DOHH2 (cell line): ENCODE measurements around the gene CA12.

Experiments
- H3F3A ChIP-seq: fragments of 200-600 bp; sonication (generic), shearing (Covaris generic); 2 replicates; pipeline ENCODE4 v1.6.0; 2016; ENCODE audit warnings: antibody characterized with exemption, mild to moderate bottlenecking; ENCODE audit not compliant: control insufficient read depth, insufficient read depth
- H3K27ac ChIP-seq: fragments of 200-600 bp; sonication (generic); 2 replicates; pipeline ENCODE4 v1.5.1; 2014; ENCODE audit warnings: low read depth, mild to moderate bottlenecking, low read length, moderate library complexity
- H3K27me3 ChIP-seq: fragments of 200-600 bp; sonication (generic); 2 replicates; pipeline ENCODE4 v1.6.1; 2014; ENCODE audit warnings: mild to moderate bottlenecking, low read length, mixed read lengths; ENCODE audit not compliant: control insufficient read depth
- H3K36me3 ChIP-seq: fragments of 200-600 bp; sonication (generic); 2 replicates; pipeline ENCODE4 v1.6.1; 2014; ENCODE audit warnings: mild to moderate bottlenecking, low read length, moderate library complexity, mixed read lengths; ENCODE audit not compliant: control insufficient read depth
- H3K4me1 ChIP-seq: fragments of 200-600 bp; sonication (generic); 2 replicates; pipeline ENCODE4 v1.6.1; 2014; ENCODE audit warnings: mild to moderate bottlenecking, low read length, mixed read lengths; ENCODE audit not compliant: control insufficient read depth
- H3K4me2 ChIP-seq: fragments of 200-600 bp; sonication (generic); 2 replicates; pipeline ENCODE4 v1.6.0; 2014; ENCODE audit warnings: mild to moderate bottlenecking, low read length, moderate library complexity
- H3K4me3 ChIP-seq: fragments of 200-600 bp; sonication (generic); 2 replicates; pipeline ENCODE4 v1.5.1; 2014; ENCODE audit warnings: mild to moderate bottlenecking, low read length, mixed read lengths
- H3K79me2 ChIP-seq: fragments of 200-600 bp; sonication (generic); 2 replicates; pipeline ENCODE4 v1.6.1; 2014; ENCODE audit warnings: mild to moderate bottlenecking, low read length, mixed read lengths; ENCODE audit not compliant: control insufficient read depth
- H3K9me2 ChIP-seq: fragments of 200-600 bp; sonication (generic); replicated peaks from 2 replicates; pipeline ENCODE4 v1.6.1; 2014; ENCODE audit warnings: mild to moderate bottlenecking, low read length, mixed read lengths; ENCODE audit not compliant: control insufficient read depth
- H3K9me3 ChIP-seq: fragments of 200-600 bp; sonication (generic); 2 replicates; pipeline ENCODE4 v1.6.1; 2014; ENCODE audit warnings: antibody characterized with exemption, low read length, mixed read lengths; ENCODE audit not compliant: control insufficient read depth, insufficient read depth
- H4K20me1 ChIP-seq: fragments of 200-600 bp; sonication (generic); 2 replicates; pipeline ENCODE4 v1.6.0; 2014; ENCODE audit warnings: low read depth, mild to moderate bottlenecking, antibody characterized with exemption, low read length, moderate library complexity; ENCODE audit not compliant: control insufficient read depth, insufficient read depth
- CTCF ChIP-seq: fragments of 200-600 bp; sonication (generic); IDR thresholded peaks from one replicate; pipeline ENCODE4 v1.5.1; 2014; ENCODE audit warnings: antibody characterized with exemption, mild to moderate bottlenecking, low read depth, low read length; ENCODE audit not compliant: poor library complexity, severe bottlenecking
- EZH2phosphoT487 ChIP-seq: fragments of 200-600 bp; sonication (generic); IDR thresholded peaks from 2 replicates; pipeline ENCODE4 v1.6.1; 2017; ENCODE audit warnings: borderline replicate concordance, mild to moderate bottlenecking, antibody characterized with exemption, low read length, moderate library complexity, mixed read lengths

Gene CA12

GRCh38 chr15:63308491-63308890 lies 73.2 kb downstream of the CA12 start:
- TF ChIP-seq EZH2phosphoT487 (no peak), CTCF (no peak)
- H3F3A ChIP-seq: no peaks in the 10 kb centered on the region
- peaks cover 8% of the 10 kb centered on the region for H3K36me3 ChIP-seq
- no peaks in the 10 kb centered on the region for H4K20me1 ChIP-seq
- no peaks in the 10 kb centered on the region for H3K27me3 ChIP-seq
- no peaks in the 10 kb centered on the region for H3K79me2 ChIP-seq
- H3K9me2 ChIP-seq: no peaks in the 10 kb centered on the region
- no peak overlapping the region for H3K4me3 ChIP-seq
- no peaks in the 10 kb centered on the region for H3K4me1 ChIP-seq
- H3K27ac ChIP-seq: no peak overlapping the region
- no peaks in the 10 kb centered on the region for H3K9me3 ChIP-seq
- H3K4me2 ChIP-seq: no peak overlapping the region

GRCh38 chr15:63306492-63307073 lies 75.1 kb downstream of the CA12 start:
- no peak overlapping the region for H3K4me2 ChIP-seq
- peaks cover 17% of the 10 kb centered on the region for H3K36me3 ChIP-seq
- no peaks in the 10 kb centered on the region for H3K4me1 ChIP-seq
- no peaks in the 10 kb centered on the region for H3K27me3 ChIP-seq
- no peak for TF ChIP-seq CTCF
- no peaks in the 10 kb centered on the region for H3K9me2 ChIP-seq
- no peaks in the 10 kb centered on the region for H4K20me1 ChIP-seq
- no peaks in the 10 kb centered on the region for H3F3A ChIP-seq
- no peaks in the 10 kb centered on the region for H3K9me3 ChIP-seq
- H3K4me3 ChIP-seq: no peak overlapping the region
- no peaks in the 10 kb centered on the region for H3K79me2 ChIP-seq
- no peak overlapping the region for H3K27ac ChIP-seq

- Histone ChIP-seq H3K4me2 (no peak overlapping the region), H3F3A (no peaks in the 10 kb centered on the region), H3K4me3 (no peak overlapping the region), H3K36me3 (peaks cover 17% of the 10 kb centered on the region), H3K27ac (no peak overlapping the region), H3K9me2 (no peaks in the 10 kb centered on the region), H4K20me1 (no peaks in the 10 kb centered on the region), H3K79me2 (no peaks in the 10 kb centered on the region), H3K27me3 (no peaks in the 10 kb centered on the region), H3K9me3 (no peaks in the 10 kb centered on the region), H3K4me1 (no peaks in the 10 kb centered on the region)
- TF ChIP-seq CTCF (no peak), EZH2phosphoT487 (no peak)
Measured at GRCh38 chr15:63305260-63305659, 76.4 kb downstream of the CA12 start.
